Loucy (cell line): ENCODE data around the gene SPINDOC.
A peak's percentile ranks its signal among the peaks of the same experiment; 100 is the strongest.

Experiments used
- H2AFZ ChIP-seq: fragments of 200-600 bp; sonication (generic); 2 replicates; pipeline ENCODE4 v1.6.0; 2016; ENCODE audit warnings: antibody characterized with exemption, mild to moderate bottlenecking, low read length, moderate library complexity
- H3F3A ChIP-seq: fragments of 200-600 bp; 2 replicates; pipeline ENCODE4 v1.6.0; 2016; ENCODE audit warnings: antibody characterized with exemption, low read depth, mild to moderate bottlenecking
- H3K27me3 ChIP-seq: fragments of 200-600 bp; sonication (generic); 2 replicates; pipeline ENCODE4 v1.6.1; 2014; ENCODE audit warnings: low read length, mild to moderate bottlenecking; ENCODE audit not compliant: insufficient read depth, poor library complexity, severe bottlenecking
- H3K36me3 ChIP-seq: fragments of 200-600 bp; sonication (generic); 2 replicates; pipeline ENCODE4 v1.6.1; 2016; ENCODE audit warnings: low read length; ENCODE audit not compliant: insufficient read depth
- H3K4me1 ChIP-seq: fragments of 200-600 bp; sonication (generic); 2 replicates; pipeline ENCODE4 v1.5.1; 2014; ENCODE audit warnings: low read length, mild to moderate bottlenecking; ENCODE audit not compliant: insufficient read depth, poor library complexity, severe bottlenecking
- H3K4me2 ChIP-seq: fragments of 200-600 bp; sonication (generic); 2 replicates; pipeline ENCODE4 v1.6.0; 2014; ENCODE audit warnings: antibody characterized with exemption, low read length, low read depth, mild to moderate bottlenecking; ENCODE audit not compliant: poor library complexity, severe bottlenecking
- H3K4me3 ChIP-seq: fragments of 200-600 bp; sonication (generic); 2 replicates; pipeline ENCODE4 v1.5.1; 2014; ENCODE audit warnings: low read length, mild to moderate bottlenecking, mixed read lengths; ENCODE audit not compliant: poor library complexity, severe bottlenecking
- H3K79me2 ChIP-seq: fragments of 200-600 bp; sonication (generic); 2 replicates; pipeline ENCODE4 v1.6.1; 2014; ENCODE audit warnings: low read length; ENCODE audit not compliant: insufficient read depth
- H3K9ac ChIP-seq: fragments of 200-600 bp; sonication (generic); 2 replicates; pipeline ENCODE4 v1.6.0; 2014; ENCODE audit warnings: mild to moderate bottlenecking, low read depth, low read length, moderate library complexity; ENCODE audit not compliant: poor library complexity, severe bottlenecking
- H3K9me2 ChIP-seq: fragments of 200-600 bp; sonication (generic); replicated peaks from 2 replicates; pipeline ENCODE4 v1.6.1; 2016; ENCODE audit warnings: low read depth, low read length, mixed read lengths
- H3K9me3 ChIP-seq: fragments of 200-600 bp; sonication (generic); 2 replicates; pipeline ENCODE4 v1.6.1; 2014; ENCODE audit warnings: mild to moderate bottlenecking, antibody characterized with exemption, low read length, low read depth; ENCODE audit not compliant: insufficient read depth
- H4K20me1 ChIP-seq: fragments of 200-600 bp; sonication (generic); 2 replicates; pipeline ENCODE4 v1.6.0; 2014; ENCODE audit warnings: antibody characterized with exemption, low read length, mild to moderate bottlenecking; ENCODE audit not compliant: insufficient read depth, poor library complexity, severe bottlenecking
- EZH2phosphoT487 ChIP-seq: fragments of 200-600 bp; IDR thresholded peaks from 2 replicates; pipeline ENCODE4 v1.6.1; 2018; ENCODE audit warnings: antibody characterized with exemption, mild to moderate bottlenecking, moderate library complexity, borderline replicate concordance
- TF ChIP-seq, protein P1 (sequence below): fragments of 200-600 bp; sonication (generic); conservative IDR thresholded peaks from 2 replicates; pipeline ENCODE4 v1.5.1; 2014; ENCODE audit warnings: mild to moderate bottlenecking, antibody characterized with exemption, low read length

Gene SPINDOC

DNA sequence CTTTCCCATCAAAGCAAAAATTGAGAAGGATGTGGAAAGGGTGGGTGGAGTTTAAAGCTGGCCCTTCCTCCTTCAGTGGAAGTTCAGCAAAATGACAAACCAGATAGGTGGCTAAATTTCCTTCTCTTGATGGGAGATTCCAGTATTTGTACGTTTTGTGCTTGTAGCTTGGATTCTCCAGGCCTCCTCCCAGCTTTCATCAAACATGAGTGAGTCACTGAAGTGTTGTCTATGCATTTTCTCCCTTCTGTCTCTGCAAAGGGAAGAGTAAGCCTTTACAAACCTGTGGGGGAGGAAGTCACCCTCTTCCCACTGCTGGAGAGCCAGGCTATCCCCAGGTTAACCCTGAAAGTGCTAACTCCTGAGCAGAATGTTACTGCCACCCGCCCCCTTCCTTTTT, 32.0 kb downstream of the SPINDOC start:
- H4K20me1 ChIP-seq: peaks cover 61% of the 10 kb centered on the region
- peak overlapping the region; percentile 100 for H3K4me2 ChIP-seq
- no peak for TF ChIP-seq EZH2phosphoT487
- TF ChIP-seq, protein P1, sequence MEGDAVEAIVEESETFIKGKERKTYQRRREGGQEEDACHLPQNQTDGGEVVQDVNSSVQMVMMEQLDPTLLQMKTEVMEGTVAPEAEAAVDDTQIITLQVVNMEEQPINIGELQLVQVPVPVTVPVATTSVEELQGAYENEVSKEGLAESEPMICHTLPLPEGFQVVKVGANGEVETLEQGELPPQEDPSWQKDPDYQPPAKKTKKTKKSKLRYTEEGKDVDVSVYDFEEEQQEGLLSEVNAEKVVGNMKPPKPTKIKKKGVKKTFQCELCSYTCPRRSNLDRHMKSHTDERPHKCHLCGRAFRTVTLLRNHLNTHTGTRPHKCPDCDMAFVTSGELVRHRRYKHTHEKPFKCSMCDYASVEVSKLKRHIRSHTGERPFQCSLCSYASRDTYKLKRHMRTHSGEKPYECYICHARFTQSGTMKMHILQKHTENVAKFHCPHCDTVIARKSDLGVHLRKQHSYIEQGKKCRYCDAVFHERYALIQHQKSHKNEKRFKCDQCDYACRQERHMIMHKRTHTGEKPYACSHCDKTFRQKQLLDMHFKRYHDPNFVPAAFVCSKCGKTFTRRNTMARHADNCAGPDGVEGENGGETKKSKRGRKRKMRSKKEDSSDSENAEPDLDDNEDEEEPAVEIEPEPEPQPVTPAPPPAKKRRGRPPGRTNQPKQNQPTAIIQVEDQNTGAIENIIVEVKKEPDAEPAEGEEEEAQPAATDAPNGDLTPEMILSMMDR: no peak
- H3K4me1 ChIP-seq: peaks cover 62% of the 10 kb centered on the region
- H3K9me2 ChIP-seq: no peaks in the 10 kb centered on the region
- peak overlapping the region; percentile 10 for H3K4me3 ChIP-seq
- no peak overlapping the region for H3K9ac ChIP-seq
- H2AFZ ChIP-seq: no peak overlapping the region
- H3F3A ChIP-seq: no peaks in the 10 kb centered on the region
- H3K79me2 ChIP-seq: peaks cover 91% of the 10 kb centered on the region
- H3K27me3 ChIP-seq: no peaks in the 10 kb centered on the region
- H3K9me3 ChIP-seq: no peaks in the 10 kb centered on the region
- no peaks in the 10 kb centered on the region for H3K36me3 ChIP-seq

DNA sequence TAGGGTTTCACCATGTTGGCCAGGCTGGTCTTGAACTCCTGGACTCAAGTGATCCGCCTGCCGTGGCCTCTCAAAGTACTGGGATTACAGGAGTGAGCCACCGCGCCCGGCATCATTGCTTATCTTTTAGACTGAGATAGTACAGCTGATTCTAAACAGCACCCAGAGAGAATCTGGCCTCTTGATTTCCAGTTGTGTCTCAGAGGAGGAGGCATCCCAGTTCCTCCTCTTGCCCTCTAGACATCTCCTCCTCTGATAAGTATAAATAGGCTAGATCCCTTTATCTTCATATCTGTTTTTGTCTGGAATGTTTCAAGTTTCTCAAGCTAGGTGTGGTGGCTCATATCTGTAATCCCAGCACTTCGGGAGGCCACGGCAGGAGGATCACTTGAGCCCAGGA, 32.7 kb downstream of the SPINDOC start:
- H3K4me2 ChIP-seq: peak overlapping the region; percentile 100
- H2AFZ ChIP-seq: no peak overlapping the region
- peaks cover 59% of the 10 kb centered on the region for H3K4me1 ChIP-seq
- no peaks in the 10 kb centered on the region for H3K9me2 ChIP-seq
- peaks cover 91% of the 10 kb centered on the region for H3K79me2 ChIP-seq
- no peak overlapping the region for H3K9ac ChIP-seq
- no peaks in the 10 kb centered on the region for H3K9me3 ChIP-seq
- TF ChIP-seq, protein P1: no peak
- TF ChIP-seq EZH2phosphoT487: no peak
- H4K20me1 ChIP-seq: peaks cover 55% of the 10 kb centered on the region
- H3F3A ChIP-seq: no peaks in the 10 kb centered on the region
- H3K27me3 ChIP-seq: no peaks in the 10 kb centered on the region
- no peaks in the 10 kb centered on the region for H3K36me3 ChIP-seq
- no peak overlapping the region for H3K4me3 ChIP-seq

DNA sequence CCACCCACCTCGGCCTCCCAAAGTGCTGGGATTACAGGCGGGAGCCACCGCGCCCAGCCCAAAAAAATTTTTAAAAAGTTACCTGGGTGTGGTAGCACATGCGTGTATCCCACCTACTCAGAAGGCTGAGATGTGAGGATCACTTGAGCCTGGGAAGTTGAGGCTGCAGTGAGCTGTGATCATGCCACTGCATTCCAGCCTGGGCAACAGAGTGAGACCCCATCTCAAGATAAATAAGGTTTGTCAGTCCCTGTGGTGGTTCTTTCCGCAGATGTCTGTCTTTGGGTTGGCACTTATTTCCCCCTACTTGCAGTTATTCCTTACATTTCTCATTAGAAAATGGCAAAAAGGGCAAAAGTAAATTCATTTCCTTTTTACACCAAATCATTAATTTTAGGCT, 33.6 kb downstream of the SPINDOC start:
- peaks cover 50% of the 10 kb centered on the region for H4K20me1 ChIP-seq
- H3K9me3 ChIP-seq: no peaks in the 10 kb centered on the region
- H3K79me2 ChIP-seq: peaks cover 91% of the 10 kb centered on the region
- peaks cover 59% of the 10 kb centered on the region for H3K4me1 ChIP-seq
- H3K27me3 ChIP-seq: no peaks in the 10 kb centered on the region
- H2AFZ ChIP-seq: no peak overlapping the region
- no peaks in the 10 kb centered on the region for H3K9me2 ChIP-seq
- TF ChIP-seq, protein P1: no peak
- no peak for TF ChIP-seq EZH2phosphoT487
- H3F3A ChIP-seq: no peaks in the 10 kb centered on the region
- H3K4me2 ChIP-seq: peak overlapping the region; percentile 13
- H3K4me3 ChIP-seq: no peak overlapping the region
- no peaks in the 10 kb centered on the region for H3K36me3 ChIP-seq
- no peak overlapping the region for H3K9ac ChIP-seq
